ENCODE results near the gene DDX31. TPM values are rescaled to one million over a fixed set of nuclear protein-coding genes. Genes with fewer than 3 reads are reported as not detected.

DDX31 gene
- total and polyA plus RNA-seq, 9 of the 15 experiments (the other 6 are each of a cell fraction or from before 2014, with no cell fraction given): 11.9 to 24.6 (median 22.2) TPM

- ChIA-PET CTCF (ENCODE audit: low intra/inter-chr PET ratio) (no interaction called here), POLR2A (no interaction called here)
- TF ChIP-seq POLR2G (IDR thresholded peaks at IDR 0.05; ENCODE audit: low read depth, low read length) (peak; percentile 10; the same call in 1 of the 2 replicates), ETV5 (CRISPR knock-in tag; IDR thresholded peaks at IDR 0.05; ENCODE audit: low read depth) (no peak)
- H3K36me3 ChIP-seq (ENCODE audit: control insufficient read depth, insufficient read depth, low read length): peaks cover 19% of the 10 kb centered on the region; the same call in 1 of the 3 replicates
- DNase-seq (ENCODE audit: extremely low read depth in 1 of 4, low spot score in 3 of 4) (no peak), FAIRE-seq (no peak), ATAC-seq (no peak)
- 0 out of 2 replicates have a peak, but pooled peaks cover 3% of the 10 kb centered on the region for H4K20me1 ChIP-seq (replicated peaks; ENCODE audit: control insufficient read depth, insufficient read depth, low read length)
- H3K4me1 ChIP-seq (replicated peaks in 1 of 2; ENCODE audit: control insufficient read depth in 2 of 2, insufficient read depth in 2 of 2, low read length in 2 of 2): peaks cover 0 to 5% of the 10 kb centered on the region in 2 experiments; a peak in 2 of 5 replicates
- H3K27me3 ChIP-seq (ENCODE audit: control insufficient read depth in 2 of 2, insufficient read depth in 2 of 2, low read length in 2 of 2): peaks cover 5 to 19% of the 10 kb centered on the region in 2 experiments; a peak in 3 of 5 replicates
- intact Hi-C loops (cut with micrococcal nuclease): no loop called here
- no TSS peak for BruUV-seq (replicated peaks)
- no peak overlapping the region for H3K9ac ChIP-seq (ENCODE audit: insufficient read depth in 1 of 2, low read depth in 2 of 2, low read length in 2 of 2)
- no peak overlapping the region for H3K4me2 ChIP-seq (ENCODE audit: insufficient read depth, low read length)
- no peak overlapping the region for H3K4me3 ChIP-seq
- H2AFZ ChIP-seq (ENCODE audit: low read depth, low read length): no peak overlapping the region
- in situ Hi-C loops (cut with MboI): no loop called here
- H3K27ac ChIP-seq (ENCODE audit: extremely low read depth, low read depth, low read length): no peak overlapping the region
- H3K9me3 ChIP-seq (replicated peaks; ENCODE audit: control insufficient read depth, insufficient read depth, low read depth, low read length): no peaks in the 10 kb centered on the region
- no peaks in the 10 kb centered on the region for H3K9me1 ChIP-seq (ENCODE audit: control insufficient read depth, insufficient read depth, low read length)
- 78% methylated on average over 23 of the region's 73 CpGs for WGBS (ENCODE audit: insufficient coverage, low coverage, missing lambda C conversion rate)
- no peaks in the 10 kb centered on the region for H3K79me2 ChIP-seq (ENCODE audit: control insufficient read depth, insufficient read depth, low read length)
These were observed 79.2 kb downstream of the DDX31 start for GRCh38 chr9:132590318-132591182.

DNA sequence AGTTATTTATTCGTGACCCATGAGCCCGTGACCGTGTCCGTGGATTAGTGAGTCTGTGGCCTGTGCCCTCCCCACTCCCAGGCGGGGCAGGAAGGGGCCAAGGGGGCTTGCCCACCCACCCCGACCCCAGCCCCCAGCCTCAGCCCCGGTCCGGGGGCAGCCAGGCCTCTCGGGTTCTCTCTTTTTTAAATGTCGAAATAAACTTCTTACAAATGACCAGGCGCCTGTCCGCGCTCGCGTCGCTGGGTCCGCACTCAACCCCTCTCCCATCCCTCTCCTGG is 79.8 kb downstream of the DDX31 start:
- Histone ChIP-seq H2AFZ (ENCODE audit: low read depth, low read length) (no peak overlapping the region), H3K27me3 (ENCODE audit: control insufficient read depth in 2 of 2, insufficient read depth in 2 of 2, low read length in 2 of 2) (peaks cover 9 to 25% of the 10 kb centered on the region in 2 experiments; a peak in 4 of 5 replicates), H3K27ac (ENCODE audit: extremely low read depth, low read depth, low read length) (no peak overlapping the region), H3K4me2 (ENCODE audit: insufficient read depth, low read length) (no peak overlapping the region), H3K9me1 (ENCODE audit: control insufficient read depth, insufficient read depth, low read length) (no peaks in the 10 kb centered on the region), H3K9me3 (replicated peaks; ENCODE audit: control insufficient read depth, insufficient read depth, low read depth, low read length) (no peaks in the 10 kb centered on the region), H3K4me1 (replicated peaks in 1 of 2; ENCODE audit: control insufficient read depth in 2 of 2, insufficient read depth in 2 of 2, low read length in 2 of 2) (peaks cover 0 to 5% of the 10 kb centered on the region in 2 experiments; a peak in 2 of 5 replicates), H3K4me3 (no peak overlapping the region), H3K79me2 (ENCODE audit: control insufficient read depth, insufficient read depth, low read length) (no peaks in the 10 kb centered on the region), H4K20me1 (replicated peaks; ENCODE audit: control insufficient read depth, insufficient read depth, low read length) (0 out of 2 replicates have a peak, but pooled peaks cover 3% of the 10 kb centered on the region), H3K36me3 (ENCODE audit: control insufficient read depth, insufficient read depth, low read length) (peaks cover 13% of the 10 kb centered on the region; the same call in 1 of the 3 replicates), H3K9ac (ENCODE audit: insufficient read depth in 1 of 2, low read depth in 2 of 2, low read length in 2 of 2) (no peak overlapping the region)
- 85% methylated on average over 4 of the region's 17 CpGs for WGBS (ENCODE audit: insufficient coverage, low coverage, missing lambda C conversion rate)
- no TSS peak for BruUV-seq (replicated peaks)
- in situ Hi-C loops (cut with MboI): no loop called here
- ChIA-PET CTCF (ENCODE audit: low intra/inter-chr PET ratio) (no interaction called here), POLR2A (no interaction called here)
- ATAC-seq (no peak), FAIRE-seq (no peak), DNase-seq (ENCODE audit: extremely low read depth in 1 of 4, low spot score in 3 of 4) (no peak)
- intact Hi-C loops (cut with micrococcal nuclease): no loop called here
- TF ChIP-seq, protein P1, sequence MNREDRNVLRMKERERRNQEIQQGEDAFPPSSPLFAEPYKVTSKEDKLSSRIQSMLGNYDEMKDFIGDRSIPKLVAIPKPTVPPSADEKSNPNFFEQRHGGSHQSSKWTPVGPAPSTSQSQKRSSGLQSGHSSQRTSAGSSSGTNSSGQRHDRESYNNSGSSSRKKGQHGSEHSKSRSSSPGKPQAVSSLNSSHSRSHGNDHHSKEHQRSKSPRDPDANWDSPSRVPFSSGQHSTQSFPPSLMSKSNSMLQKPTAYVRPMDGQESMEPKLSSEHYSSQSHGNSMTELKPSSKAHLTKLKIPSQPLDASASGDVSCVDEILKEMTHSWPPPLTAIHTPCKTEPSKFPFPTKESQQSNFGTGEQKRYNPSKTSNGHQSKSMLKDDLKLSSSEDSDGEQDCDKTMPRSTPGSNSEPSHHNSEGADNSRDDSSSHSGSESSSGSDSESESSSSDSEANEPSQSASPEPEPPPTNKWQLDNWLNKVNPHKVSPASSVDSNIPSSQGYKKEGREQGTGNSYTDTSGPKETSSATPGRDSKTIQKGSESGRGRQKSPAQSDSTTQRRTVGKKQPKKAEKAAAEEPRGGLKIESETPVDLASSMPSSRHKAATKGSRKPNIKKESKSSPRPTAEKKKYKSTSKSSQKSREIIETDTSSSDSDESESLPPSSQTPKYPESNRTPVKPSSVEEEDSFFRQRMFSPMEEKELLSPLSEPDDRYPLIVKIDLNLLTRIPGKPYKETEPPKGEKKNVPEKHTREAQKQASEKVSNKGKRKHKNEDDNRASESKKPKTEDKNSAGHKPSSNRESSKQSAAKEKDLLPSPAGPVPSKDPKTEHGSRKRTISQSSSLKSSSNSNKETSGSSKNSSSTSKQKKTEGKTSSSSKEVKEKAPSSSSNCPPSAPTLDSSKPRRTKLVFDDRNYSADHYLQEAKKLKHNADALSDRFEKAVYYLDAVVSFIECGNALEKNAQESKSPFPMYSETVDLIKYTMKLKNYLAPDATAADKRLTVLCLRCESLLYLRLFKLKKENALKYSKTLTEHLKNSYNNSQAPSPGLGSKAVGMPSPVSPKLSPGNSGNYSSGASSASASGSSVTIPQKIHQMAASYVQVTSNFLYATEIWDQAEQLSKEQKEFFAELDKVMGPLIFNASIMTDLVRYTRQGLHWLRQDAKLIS (CRISPR knock-in tag; IDR thresholded peaks at IDR 0.05): no peak
- TF ChIP-seq ZZZ3 (IDR thresholded peaks at IDR 0.05) (no peak), TRIM28 (IDR thresholded peaks at IDR 0.05) (no peak), NFE2 (IDR thresholded peaks at IDR 0.05; ENCODE audit: low read depth) (no peak), ZNF384 (IDR thresholded peaks at IDR 0.05; ENCODE audit: low read depth, low read length) (no peak), FOXO4 (CRISPR knock-in tag; IDR thresholded peaks at IDR 0.05) (no peak), SIRT6 (IDR thresholded peaks at IDR 0.05; ENCODE audit: low read depth, low read length) (no peak), ZC3H8 (IDR thresholded peaks at IDR 0.05) (no peak)
